HepG2 (cell line): ENCODE measurements around the gene WNT3. TPM values are rescaled to one million over a fixed set of nuclear protein-coding genes. Genes with fewer than 3 reads are reported as not detected.
A peak's percentile ranks its signal among the peaks of the same experiment; 100 is the strongest.

Source experiments
- AGO2 ChIP-seq: fragments of 200-400 bp; formaldehyde crosslinking; optimal IDR thresholded peaks from 2 replicates; pipeline ENCODE3; 2017; ENCODE audit warnings: mild to moderate bottlenecking, low read depth, low read length, moderate library complexity
- FOXJ3 ChIP-seq: sonication (generic); formaldehyde crosslinking; IDR thresholded peaks from 2 replicates; pipeline ENCODE4 v1.4.0; 2020; ENCODE audit warnings: missing genetic modification reagents, mild to moderate bottlenecking, borderline replicate concordance
- HIVEP1 ChIP-seq: sonication (generic); formaldehyde crosslinking; IDR thresholded peaks from 2 replicates; pipeline ENCODE4 v1.4.0; 2020; ENCODE audit warnings: mild to moderate bottlenecking, missing genetic modification reagents
- ISX ChIP-seq: sonication (generic); formaldehyde crosslinking; conservative IDR thresholded peaks from 2 replicates; pipeline ENCODE4 v1.5.0; 2020; ENCODE audit warnings: missing genetic modification reagents
- MEIS2 ChIP-seq: sonication (generic); formaldehyde crosslinking; IDR thresholded peaks from 2 replicates; pipeline ENCODE4 v1.9.0; 2021; ENCODE audit warnings: mild to moderate bottlenecking, missing genetic modification reagents
- REPIN1 ChIP-seq: sonication (generic); formaldehyde crosslinking; IDR thresholded peaks from 2 replicates; pipeline ENCODE4 v1.8.0; 2022; ENCODE audit warnings: missing genetic modification reagents, low read depth, mild to moderate bottlenecking, borderline replicate concordance
- SMC3 ChIP-seq: IDR thresholded peaks from 2 replicates; pipeline ENCODE4 v1.6.1; 2011; ENCODE audit warnings: low read length, improper control_type of control experiment
- SP2 ChIP-seq: sonication (generic); formaldehyde crosslinking; IDR thresholded peaks from 2 replicates; pipeline ENCODE4 v1.5.1; 2020; ENCODE audit warnings: mild to moderate bottlenecking, missing genetic modification reagents
- STAT6 ChIP-seq: sonication (generic); formaldehyde crosslinking; IDR thresholded peaks from 2 replicates; pipeline ENCODE4 v1.4.0; 2020; ENCODE audit warnings: missing genetic modification reagents, mild to moderate bottlenecking, borderline replicate concordance
- SUZ12 ChIP-seq: fragments of 150-350 bp; IDR thresholded peaks from 2 replicates; pipeline ENCODE4 v1.6.1; 2014; ENCODE audit warnings: low read depth, low read length
- ZFY ChIP-seq: sonication (generic); formaldehyde crosslinking; IDR thresholded peaks from 2 replicates; pipeline ENCODE4 v1.4.0; 2020; ENCODE audit warnings: missing genetic modification reagents
- ZNF337 ChIP-seq: sonication (generic); formaldehyde crosslinking; IDR thresholded peaks from 2 replicates; pipeline ENCODE4 v1.5.1; 2020; ENCODE audit warnings: missing genetic modification reagents, low read depth, mild to moderate bottlenecking, borderline replicate concordance
- ZNF484 ChIP-seq: sonication (generic); formaldehyde crosslinking; IDR thresholded peaks from 2 replicates; pipeline ENCODE4 v1.5.1; 2020; ENCODE audit warnings: mild to moderate bottlenecking, low read depth, missing genetic modification reagents, borderline replicate concordance
- ZNF512 ChIP-seq: sonication (generic); formaldehyde crosslinking; IDR thresholded peaks from 2 replicates; pipeline ENCODE4 v1.4.0; 2020; ENCODE audit warnings: mild to moderate bottlenecking, missing genetic modification reagents
- ZNF512B ChIP-seq: sonication (generic); formaldehyde crosslinking; IDR thresholded peaks from 2 replicates; pipeline ENCODE4 v1.5.1; 2020; ENCODE audit warnings: missing genetic modification reagents, mild to moderate bottlenecking, borderline replicate concordance
- ZSCAN31 ChIP-seq: sonication (generic); formaldehyde crosslinking; IDR thresholded peaks from 2 replicates; pipeline ENCODE4 v1.5.0; 2020; ENCODE audit warnings: low read depth, mild to moderate bottlenecking, missing genetic modification reagents
- polyA plus RNA-seq, 8 experiments: library from polyadenylated mRNA; depleted of rRNA in 3 of 8; stranded (reverse) in 7 of 8; unstranded in 1 of 8; fragments of >200 nt; fragmentation: Illumina TruSeq in 4 of 8; extraction: Trizol in 4 of 8; gene quantifications; 2 replicates each; pipeline versions ENCODE4 v1.2.1 to v1.2.3, GENCODE V29; 2011 to 2016; ENCODE audit warnings: low read depth in 4 of 8, missing spikeins in 1 of 8, mixed read lengths in 1 of 8; ENCODE audit not compliant: insufficient read depth in 1 of 8
- total RNA-seq, 5 experiments: library from RNA; depleted of rRNA; stranded (reverse); fragments of >200 nt; fragmentation: Illumina TruSeq; extraction: Trizol; gene quantifications; 2 replicates each; pipeline ENCODE4 v1.2.3, GENCODE V29; 2016; ENCODE audit warnings: low read depth in 1 of 5
- TF ChIP-seq, protein P1 (sequence below): sonication (generic); formaldehyde crosslinking; conservative IDR thresholded peaks from 2 replicates; pipeline ENCODE4 v1.4.0; 2020; ENCODE audit warnings: missing genetic modification reagents
- TF ChIP-seq, protein P2 (sequence below): sonication (generic); formaldehyde crosslinking; IDR thresholded peaks from 2 replicates; pipeline ENCODE4 v1.8.0; 2022; ENCODE audit warnings: low read depth, missing genetic modification reagents

The WNT3 gene
- total and polyA plus RNA-seq, 2 of the 13 experiments (the other 11 are each of a cell fraction or from before 2014, with no cell fraction given): 8.5 to 10.3 TPM

DNA sequence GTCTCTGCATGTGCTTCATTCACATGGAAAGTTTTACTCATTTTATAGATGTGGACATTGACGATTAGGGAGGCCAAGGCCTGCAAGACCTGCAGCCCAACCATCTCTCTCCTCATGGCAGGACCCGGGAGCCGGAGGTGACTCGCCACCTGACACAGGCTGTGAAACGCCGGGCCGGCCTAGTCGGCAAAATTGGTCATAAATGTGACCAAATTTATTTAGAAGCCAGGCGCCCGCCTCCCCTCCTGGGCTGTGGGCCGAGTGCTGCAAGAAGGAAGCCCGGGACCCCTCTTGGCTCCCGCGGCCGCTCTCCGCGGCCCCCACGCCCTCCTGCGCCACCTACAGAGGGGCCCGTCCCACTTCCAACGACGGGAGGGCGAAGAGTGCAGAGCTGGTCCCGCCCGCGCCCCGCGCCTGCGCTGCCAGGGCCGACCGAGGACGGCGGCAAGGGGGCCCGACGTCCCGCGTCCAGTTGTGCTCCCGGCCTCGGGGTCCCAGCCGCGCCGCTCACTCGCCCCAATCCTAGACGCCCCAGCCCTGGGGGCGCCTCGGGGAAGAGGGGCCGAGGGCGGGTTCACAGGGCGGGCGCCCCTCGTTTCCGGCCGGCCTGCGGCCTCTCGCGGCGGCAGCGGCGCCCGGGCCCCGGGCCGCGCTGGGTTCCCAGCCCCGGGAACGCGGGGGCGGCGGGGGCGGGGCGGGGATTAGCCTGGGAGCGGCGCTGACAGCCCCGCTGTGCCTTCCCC, 47.5 kb downstream of the WNT3 start (continued):
- TF ChIP-seq REPIN1 (CRISPR knock-in tag): no peak
- no peak for TF ChIP-seq FOXJ3 (CRISPR knock-in tag)
- TF ChIP-seq STAT6 (CRISPR knock-in tag): 0 out of 2 replicates have a peak, but pooled peaks have one; percentile 50
- TF ChIP-seq ZNF484 (CRISPR knock-in tag): no peak
- TF ChIP-seq ZFY (CRISPR knock-in tag): peak; percentile 91
- TF ChIP-seq, protein P1, sequence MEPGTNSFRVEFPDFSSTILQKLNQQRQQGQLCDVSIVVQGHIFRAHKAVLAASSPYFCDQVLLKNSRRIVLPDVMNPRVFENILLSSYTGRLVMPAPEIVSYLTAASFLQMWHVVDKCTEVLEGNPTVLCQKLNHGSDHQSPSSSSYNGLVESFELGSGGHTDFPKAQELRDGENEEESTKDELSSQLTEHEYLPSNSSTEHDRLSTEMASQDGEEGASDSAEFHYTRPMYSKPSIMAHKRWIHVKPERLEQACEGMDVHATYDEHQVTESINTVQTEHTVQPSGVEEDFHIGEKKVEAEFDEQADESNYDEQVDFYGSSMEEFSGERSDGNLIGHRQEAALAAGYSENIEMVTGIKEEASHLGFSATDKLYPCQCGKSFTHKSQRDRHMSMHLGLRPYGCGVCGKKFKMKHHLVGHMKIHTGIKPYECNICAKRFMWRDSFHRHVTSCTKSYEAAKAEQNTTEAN (CRISPR knock-in tag): 0 out of 2 replicates have a peak, but pooled peaks have one; percentile 26
- no peak for TF ChIP-seq SMC3
- TF ChIP-seq HIVEP1 (CRISPR knock-in tag): no peak
- peak; percentile 70; the same call in 1 of the 2 replicates for TF ChIP-seq ISX
- TF ChIP-seq MEIS2 (CRISPR knock-in tag): peak; percentile 68; the same call in 1 of the 2 replicates
- peak; percentile 78; the same call in 1 of the 2 replicates for TF ChIP-seq ZSCAN31 (CRISPR knock-in tag)
- TF ChIP-seq, protein P2, sequence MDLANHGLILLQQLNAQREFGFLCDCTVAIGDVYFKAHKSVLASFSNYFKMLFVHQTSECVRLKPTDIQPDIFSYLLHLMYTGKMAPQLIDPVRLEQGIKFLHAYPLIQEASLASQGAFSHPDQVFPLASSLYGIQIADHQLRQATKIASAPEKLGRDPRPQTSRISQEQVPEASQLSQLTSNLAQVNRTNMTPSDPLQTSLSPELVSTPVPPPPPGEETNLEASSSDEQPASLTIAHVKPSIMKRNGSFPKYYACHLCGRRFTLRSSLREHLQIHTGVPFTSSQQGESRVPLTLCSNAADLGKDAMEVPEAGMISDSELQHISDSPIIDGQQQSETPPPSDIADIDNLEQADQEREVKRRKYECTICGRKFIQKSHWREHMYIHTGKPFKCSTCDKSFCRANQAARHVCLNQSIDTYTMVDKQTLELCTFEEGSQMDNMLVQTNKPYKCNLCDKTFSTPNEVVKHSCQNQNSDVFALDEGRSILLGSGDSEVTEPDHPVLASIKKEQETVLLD (CRISPR knock-in tag): no peak; the same call in none of the 2 replicates
- no peak for TF ChIP-seq ZNF512 (CRISPR knock-in tag)
- TF ChIP-seq AGO2: peak; percentile 97
- no peak for TF ChIP-seq SP2 (CRISPR knock-in tag)
- TF ChIP-seq ZNF337 (CRISPR knock-in tag): 0 out of 2 replicates have a peak, but pooled peaks have one; percentile 68
- TF ChIP-seq ZNF512B: no peak
- no peak for TF ChIP-seq SUZ12
